OCI-LY7 (cell line): ENCODE data around the gene FGGY. TPM values are rescaled to one million over a fixed set of nuclear protein-coding genes. Genes with fewer than 3 reads are reported as not detected.
"Not testable (repeated sequence)": the region's sequence is repeated elsewhere in the genome, so short reads cannot be mapped to it uniquely, and the experiment has no call there.

ENCODE experiments used
- BruUV-seq: library from RNA; stranded (reverse); fragments of 400-500 nt; replicated peaks from 2 replicates; lab custom pipeline; 2021; lab: Mats Ljungman, UMichigan
- CTCF ChIA-PET: fragments of 300-600 bp; sonication (Branson Sonifier 250); formaldehyde crosslinking; loops from one replicate; lab custom pipeline; 2022; ENCODE audit warnings: antibody characterized with exemption; ENCODE audit not compliant: unreplicated experiment; lab: Charles Lee
- POLR2A ChIA-PET: fragments of 300-600 bp; sonication (Branson Sonifier 250); formaldehyde crosslinking; loops from one replicate; lab custom pipeline; 2022; ENCODE audit warnings: antibody characterized with exemption; lab: Charles Lee
- DNase-seq: peaks from one replicate; pipeline ENCODE4 v3.0.0-alpha.2; 2015; ENCODE audit warnings: low spot score
- H2AFZ ChIP-seq: fragments of 200-600 bp; sonication (generic), shearing (Covaris generic); 2 replicates; pipeline ENCODE4 v1.6.1; 2014; ENCODE audit warnings: mild to moderate bottlenecking, antibody characterized with exemption, low read length, moderate library complexity
- H3K27ac ChIP-seq: fragments of 200-600 bp; sonication (generic); 2 replicates; pipeline ENCODE4 v1.5.1; 2014; ENCODE audit warnings: mixed run types, low read depth, mild to moderate bottlenecking, moderate library complexity, low read length, inconsistent platforms; ENCODE audit not compliant: poor library complexity, severe bottlenecking
- H3K36me3 ChIP-seq: fragments of 200-600 bp; sonication (generic); 2 replicates; pipeline ENCODE4 v1.6.1; 2014; ENCODE audit warnings: mild to moderate bottlenecking, antibody characterized with exemption, low read length, moderate library complexity, mixed read lengths; ENCODE audit not compliant: insufficient read depth
- H3K4me1 ChIP-seq: fragments of 200-600 bp; sonication (generic); 2 replicates; pipeline ENCODE4 v1.5.1; 2014; ENCODE audit warnings: mild to moderate bottlenecking, low read length; ENCODE audit not compliant: insufficient read depth, poor library complexity, severe bottlenecking
- H3K4me2 ChIP-seq: fragments of 200-600 bp; sonication (generic); 2 replicates; pipeline ENCODE4 v1.6.1; 2014; ENCODE audit warnings: mild to moderate bottlenecking, low read length
- H3K4me3 ChIP-seq: fragments of 200-600 bp; sonication (generic); 2 replicates; pipeline ENCODE4 v1.5.1; 2014; ENCODE audit warnings: mild to moderate bottlenecking, low read depth, low read length; ENCODE audit not compliant: poor library complexity, severe bottlenecking
- H3K79me2 ChIP-seq: fragments of 200-600 bp; sonication (generic); 2 replicates; pipeline ENCODE4 v1.6.1; 2016; ENCODE audit warnings: low read depth, mild to moderate bottlenecking, low read length, moderate library complexity, mixed read lengths; ENCODE audit not compliant: insufficient read depth
- H3K9me2 ChIP-seq: fragments of 200-600 bp; sonication (generic); 2 replicates; pipeline ENCODE4 v1.6.1; 2016; ENCODE audit warnings: mild to moderate bottlenecking, low read length, mixed read lengths; ENCODE audit not compliant: insufficient read depth
- H3K9me3 ChIP-seq: fragments of 200-600 bp; sonication (generic); 2 replicates; pipeline ENCODE4 v1.6.1; 2014; ENCODE audit warnings: mild to moderate bottlenecking, mixed run types, low read length, mixed read lengths
- H4K20me1 ChIP-seq: fragments of 200-600 bp; sonication (generic); 2 replicates; pipeline ENCODE4 v1.6.1; 2014; ENCODE audit warnings: mild to moderate bottlenecking, antibody characterized with exemption, low read length, moderate library complexity, mixed read lengths; ENCODE audit not compliant: insufficient read depth
- EZH2phosphoT487 ChIP-seq: fragments of 200-600 bp; sonication (generic); IDR thresholded peaks from 2 replicates; pipeline ENCODE4 v1.6.1; 2018; ENCODE audit warnings: low read depth, borderline replicate concordance, mild to moderate bottlenecking, mixed run types, antibody characterized with exemption, low read length, moderate library complexity, mixed read lengths
- intact Hi-C: fragments of 100-400 bp; cut with micrococcal nuclease; formaldehyde crosslinking; loops from one replicate; pipeline ENCODE4 v1.10.0; 2022; ENCODE audit not compliant: unreplicated experiment
- total RNA-seq, 2 experiments: library from RNA; depleted of rRNA in 1 of 2; stranded (reverse); fragments of >200 nt in 1 of 2; shearing (Covaris generic) in 1 of 2; gene quantifications; 2 replicates each; pipeline ENCODE4 v1.2.3, GENCODE V29; 2014 to 2022
- TF ChIP-seq, protein P1 (sequence below): fragments of 200-600 bp; sonication (generic); conservative IDR thresholded peaks from 2 replicates; pipeline ENCODE4 v1.5.1; 2014; ENCODE audit warnings: mild to moderate bottlenecking, antibody characterized with exemption, low read length, moderate library complexity, mixed read lengths

The FGGY gene
- total RNA-seq, 2 experiments from 2014 or later, result 0.63 to 4.5 TPM

DNA sequence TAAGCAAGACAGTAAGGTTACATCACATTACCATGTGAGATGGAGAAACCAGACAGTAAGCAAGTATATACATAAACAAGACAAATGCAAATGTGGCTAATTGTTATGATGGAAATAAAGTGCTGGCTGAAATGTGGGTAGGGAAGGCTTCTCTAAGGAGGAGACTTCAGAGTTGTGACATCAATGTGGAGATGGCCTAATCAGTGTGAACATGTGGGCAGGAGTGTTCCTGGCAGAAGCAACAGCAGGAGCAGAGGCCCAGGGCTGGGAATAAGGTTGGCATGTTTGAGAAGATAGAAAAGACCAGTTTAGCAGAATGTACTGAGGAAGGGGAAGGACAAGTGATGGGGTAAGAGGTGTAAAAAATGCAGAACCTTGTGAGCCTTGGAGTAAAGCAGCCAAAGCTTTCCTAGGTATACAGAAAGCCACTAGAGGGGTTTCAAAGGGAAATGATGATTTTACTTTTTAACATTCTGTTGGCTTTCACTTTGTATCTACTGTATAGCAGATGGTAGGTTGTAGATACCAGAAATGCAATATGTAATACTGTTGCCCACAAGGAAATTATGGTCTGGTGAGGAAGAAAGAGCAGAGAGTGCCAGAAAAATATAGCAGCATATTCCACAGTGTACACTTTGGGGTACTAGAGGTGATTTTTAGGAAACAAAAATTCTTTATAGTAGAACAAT is 197.4 kb downstream of the FGGY start:
- BruUV-seq, result no TSS peak
- TF ChIP-seq, protein P1, sequence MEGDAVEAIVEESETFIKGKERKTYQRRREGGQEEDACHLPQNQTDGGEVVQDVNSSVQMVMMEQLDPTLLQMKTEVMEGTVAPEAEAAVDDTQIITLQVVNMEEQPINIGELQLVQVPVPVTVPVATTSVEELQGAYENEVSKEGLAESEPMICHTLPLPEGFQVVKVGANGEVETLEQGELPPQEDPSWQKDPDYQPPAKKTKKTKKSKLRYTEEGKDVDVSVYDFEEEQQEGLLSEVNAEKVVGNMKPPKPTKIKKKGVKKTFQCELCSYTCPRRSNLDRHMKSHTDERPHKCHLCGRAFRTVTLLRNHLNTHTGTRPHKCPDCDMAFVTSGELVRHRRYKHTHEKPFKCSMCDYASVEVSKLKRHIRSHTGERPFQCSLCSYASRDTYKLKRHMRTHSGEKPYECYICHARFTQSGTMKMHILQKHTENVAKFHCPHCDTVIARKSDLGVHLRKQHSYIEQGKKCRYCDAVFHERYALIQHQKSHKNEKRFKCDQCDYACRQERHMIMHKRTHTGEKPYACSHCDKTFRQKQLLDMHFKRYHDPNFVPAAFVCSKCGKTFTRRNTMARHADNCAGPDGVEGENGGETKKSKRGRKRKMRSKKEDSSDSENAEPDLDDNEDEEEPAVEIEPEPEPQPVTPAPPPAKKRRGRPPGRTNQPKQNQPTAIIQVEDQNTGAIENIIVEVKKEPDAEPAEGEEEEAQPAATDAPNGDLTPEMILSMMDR, result no peak
- no peak for TF ChIP-seq EZH2phosphoT487
- CTCF ChIA-PET, result no interaction called here
- Histone ChIP-seq H3K4me3 (no peak overlapping the region), H3K4me1 (no peaks in the 10 kb centered on the region), H3K4me2 (no peak overlapping the region), H4K20me1 (no peaks in the 10 kb centered on the region), H3K9me3 (no peaks in the 10 kb centered on the region), H3K36me3 (no peaks in the 10 kb centered on the region), H2AFZ (no peak overlapping the region), H3K27ac (no peak overlapping the region), H3K9me2 (no peaks in the 10 kb centered on the region), H3K79me2 (no peaks in the 10 kb centered on the region)
- POLR2A ChIA-PET, result no interaction called here
- DNase-seq, result no peak
- intact Hi-C loops, result no loop called here

DNA sequence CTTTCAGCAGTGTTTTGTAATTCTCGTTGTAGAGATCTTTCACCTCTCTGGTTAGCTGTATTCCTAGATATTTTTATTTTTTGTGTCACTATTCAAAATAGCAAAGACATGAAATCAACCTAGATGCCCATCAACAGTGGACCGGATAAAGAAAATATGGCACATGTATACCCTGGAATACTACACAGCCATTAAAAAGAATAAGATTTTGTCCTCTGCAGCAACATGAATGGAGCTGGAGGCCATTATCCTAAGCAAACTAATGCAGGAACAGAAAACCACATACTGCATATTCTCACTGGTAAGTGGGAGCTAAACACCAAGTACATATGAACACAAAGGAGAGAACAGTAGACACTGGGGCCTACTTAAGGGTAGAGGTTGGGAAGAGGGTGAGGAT is 199.3 kb downstream of the FGGY start:
- H3K4me2 ChIP-seq, H3K27ac ChIP-seq, H3K4me3 ChIP-seq, H2AFZ ChIP-seq, H4K20me1 ChIP-seq, H3K79me2 ChIP-seq, H3K9me2 ChIP-seq, H3K36me3 ChIP-seq, CTCF ChIA-PET, H3K9me3 ChIP-seq, DNase-seq, BruUV-seq, intact Hi-C loops: not testable (repeated sequence)
- POLR2A ChIA-PET, result interaction anchor here (0.9 kb wide), 1 partner anchor 9 kb away, joined by 3 read pairs; no protein-coding TSS in a partner anchor
- H3K4me1 ChIP-seq, result peaks cover 10% of the 10 kb centered on the region

DNA sequence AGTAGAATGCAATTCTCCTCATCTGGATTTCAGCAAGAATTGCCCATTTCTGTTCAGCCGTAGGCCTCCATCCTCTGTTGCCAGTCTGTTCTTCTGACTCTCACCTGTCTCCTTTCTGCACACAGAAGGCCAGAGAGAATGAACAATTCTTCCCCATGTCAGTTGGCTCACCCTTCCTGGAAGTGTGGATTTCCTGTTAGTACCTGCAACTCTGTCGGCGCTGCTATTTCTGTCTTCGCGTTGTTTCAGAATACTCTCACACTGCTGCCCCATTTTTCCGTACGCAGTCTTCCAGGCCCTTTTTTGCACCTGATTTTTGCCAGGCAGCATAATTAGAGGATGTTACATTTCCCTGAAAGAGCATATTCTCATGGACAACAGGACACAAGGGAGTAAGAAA is 200.7 kb downstream of the FGGY start:
- Histone ChIP-seq H3K9me2 (no peaks in the 10 kb centered on the region), H3K36me3 (no peaks in the 10 kb centered on the region), H3K4me3 (no peak overlapping the region), H3K9me3 (no peaks in the 10 kb centered on the region), H3K79me2 (no peaks in the 10 kb centered on the region), H3K4me1 (peaks cover 20% of the 10 kb centered on the region), H3K4me2 (no peak overlapping the region), H2AFZ (no peak overlapping the region), H3K27ac (no peak overlapping the region), H4K20me1 (no peaks in the 10 kb centered on the region)
- TF ChIP-seq EZH2phosphoT487, result no peak
- TF ChIP-seq, protein P1, result no peak
- POLR2A ChIA-PET, result interaction anchor here (0.8 to 1.6 kb wide), 2 partner anchors 11 to 78 kb away, joined by 3 to 4 read pairs; no protein-coding TSS in a partner anchor
- intact Hi-C loops, result no loop called here
- no peak for DNase-seq
- CTCF ChIA-PET, result no interaction called here
- no TSS peak for BruUV-seq
